GM23338 (cell line): ENCODE measurements around the gene MPRIP. TPM values are rescaled to one million over a fixed set of nuclear protein-coding genes. Genes with fewer than 3 reads are reported as not detected.

ENCODE experiments used
- ATAC-seq: fragments of 200-7000 bp; cut with Tn5 transposase; 3 replicates; pipeline ENCODE4 v1.9.1; 2020
- DNase-seq: peaks from one replicate; pipeline ENCODE4 v3.0.0-alpha.2; 2015; ENCODE audit warnings: low spot score
- H2AFZ ChIP-seq: fragments of 200-600 bp; sonication (generic); 2 replicates; pipeline ENCODE4 v1.8.0; 2016; ENCODE audit warnings: antibody characterized with exemption, mild to moderate bottlenecking, moderate library complexity
- H3F3A ChIP-seq: fragments of 200-600 bp; sonication (generic); replicated peaks from 2 replicates; pipeline ENCODE4 v1.8.0; 2017; ENCODE audit warnings: antibody characterized with exemption, mixed run types, low read depth
- H3K27ac ChIP-seq: fragments of 200-600 bp; sonication (generic); 2 replicates; pipeline ENCODE4 v1.6.1; 2016; ENCODE audit warnings: low read depth
- H3K27me3 ChIP-seq: fragments of 200-600 bp; sonication (generic); 2 replicates; pipeline ENCODE4 v1.8.0; 2016; ENCODE audit warnings: mild to moderate bottlenecking, mixed run types, moderate library complexity; ENCODE audit not compliant: insufficient read depth
- H3K36me3 ChIP-seq: fragments of 200-600 bp; sonication (generic); 2 replicates; pipeline ENCODE4 v1.8.0; 2016; ENCODE audit warnings: mild to moderate bottlenecking; ENCODE audit not compliant: insufficient read depth
- H3K4me1 ChIP-seq: fragments of 200-600 bp; sonication (generic); 2 replicates; pipeline ENCODE4 v1.8.0; 2016; ENCODE audit warnings: mild to moderate bottlenecking, moderate library complexity; ENCODE audit not compliant: insufficient read depth
- H3K4me2 ChIP-seq: fragments of 200-600 bp; sonication (generic); 2 replicates; pipeline ENCODE4 v1.7.1; 2017; ENCODE audit warnings: mixed run types
- H3K4me3 ChIP-seq: fragments of 200-600 bp; sonication (generic); 2 replicates; pipeline ENCODE4 v1.6.1; 2016; ENCODE audit warnings: mixed run types
- H3K79me2 ChIP-seq: fragments of 200-600 bp; sonication (generic); replicated peaks from 2 replicates; pipeline ENCODE4 v1.8.0; 2017; ENCODE audit warnings: mild to moderate bottlenecking; ENCODE audit not compliant: insufficient read depth
- H3K9me2 ChIP-seq: fragments of 200-600 bp; sonication (generic); 2 replicates; pipeline ENCODE4 v1.8.0; 2017; ENCODE audit not compliant: insufficient read depth
- H4K20me1 ChIP-seq: fragments of 200-600 bp; sonication (generic); replicated peaks from 2 replicates; pipeline ENCODE4 v1.8.0; 2017; ENCODE audit warnings: mild to moderate bottlenecking; ENCODE audit not compliant: insufficient read depth
- H3K27ac Mint-ChIP-seq: 2 replicates; pipeline ENCODE4 v1.8.0; 2020; ENCODE audit warnings: inconsistent platforms, mild to moderate bottlenecking, moderate library complexity, mixed read lengths
- H3K27me3 Mint-ChIP-seq: 3 replicates; pipeline ENCODE4 v1.8.0; 2022; ENCODE audit warnings: low read depth, mild to moderate bottlenecking, moderate library complexity, mixed read lengths, inconsistent platforms; ENCODE audit not compliant: insufficient read depth, poor library complexity
- H3K36me3 Mint-ChIP-seq: 3 replicates; pipeline ENCODE4 v1.8.0; 2021; ENCODE audit warnings: low read depth, mild to moderate bottlenecking, inconsistent platforms, moderate library complexity, mixed read lengths
- H3K4me1 Mint-ChIP-seq: 3 replicates; pipeline ENCODE4 v1.8.0; 2020; ENCODE audit warnings: mild to moderate bottlenecking, inconsistent platforms, mixed read lengths
- H3K4me3 Mint-ChIP-seq: 3 replicates; pipeline ENCODE4 v1.8.0; 2021; ENCODE audit warnings: moderate library complexity, mild to moderate bottlenecking, inconsistent platforms, mixed read lengths
- H3K9me3 Mint-ChIP-seq: 3 replicates; pipeline ENCODE4 v1.8.0; 2020; ENCODE audit warnings: moderate library complexity, mild to moderate bottlenecking, inconsistent platforms, mixed read lengths
- CREB1 ChIP-seq: fragments of 250-450 bp; sonication (Bioruptor Pico); IDR thresholded peaks from 2 replicates; pipeline ENCODE4 v1.5.0; 2020; ENCODE audit warnings: low read depth, mild to moderate bottlenecking, moderate library complexity
- CTCF ChIP-seq, 2 experiments: fragments of 200-600 bp in 1 of 2; sonication (generic) in 1 of 2; conservative IDR thresholded peaks; 2 replicates each; pipeline versions ENCODE4 v1.5.1 to v1.6.1; 2016 to 2017; ENCODE audit warnings: antibody characterized with exemption in 2 of 2, low read depth in 2 of 2, mild to moderate bottlenecking in 2 of 2, moderate library complexity in 1 of 2
- EZH2 ChIP-seq: fragments of 200-600 bp; sonication (generic); IDR thresholded peaks from one replicate; pipeline ENCODE4 v1.8.0; 2017; ENCODE audit warnings: antibody characterized with exemption, mild to moderate bottlenecking, low read depth; ENCODE audit not compliant: unreplicated experiment
- EZH2phosphoT487 ChIP-seq: fragments of 200-600 bp; sonication (generic); IDR thresholded peaks from one replicate; pipeline ENCODE4 v1.8.1; 2018; ENCODE audit warnings: antibody characterized with exemption; ENCODE audit not compliant: unreplicated experiment
- JUNB ChIP-seq: IDR thresholded peaks from one replicate; pipeline ENCODE4 v1.6.1; 2016; ENCODE audit warnings: antibody characterized with exemption; ENCODE audit not compliant: unreplicated experiment
- NANOG ChIP-seq: IDR thresholded peaks from 2 replicates; pipeline ENCODE4 v1.6.1; 2016; ENCODE audit warnings: antibody characterized with exemption, borderline replicate concordance
- POLR2AphosphoS5 ChIP-seq: IDR thresholded peaks from 2 replicates; pipeline ENCODE4 v1.6.1; 2016; ENCODE audit warnings: antibody characterized with exemption, low read depth
- REST ChIP-seq: IDR thresholded peaks from one replicate; pipeline ENCODE4 v1.6.1; 2018; ENCODE audit warnings: antibody characterized with exemption; ENCODE audit not compliant: unreplicated experiment
- STAT1 ChIP-seq: IDR thresholded peaks from one replicate; pipeline ENCODE4 v1.6.1; 2016; ENCODE audit warnings: antibody characterized with exemption; ENCODE audit not compliant: unreplicated experiment
- ZNF114 ChIP-seq: fragments of 250-450 bp; sonication (Bioruptor Pico); IDR thresholded peaks from 2 replicates; pipeline ENCODE4 v1.5.0; 2020; ENCODE audit warnings: mild to moderate bottlenecking, moderate library complexity
- ZNF331 ChIP-seq: fragments of 250-450 bp; sonication (Bioruptor Pico); IDR thresholded peaks from 2 replicates; pipeline ENCODE4 v1.5.0; 2020; ENCODE audit warnings: low read depth, mild to moderate bottlenecking, moderate library complexity
- polyA plus RNA-seq: library from polyadenylated mRNA; unstranded; fragments of >200 nt; fragmentation: Nextera tagmentation; extraction: Ambion mirVana; gene quantifications from 2 replicates; pipeline ENCODE4 v1.2.1, GENCODE V29; 2016
- total RNA-seq: library from RNA; depleted of rRNA; stranded (reverse); fragments of >200 nt; shearing (Covaris generic); gene quantifications from 2 replicates; pipeline ENCODE4 v1.2.3, GENCODE V29; 2014

MPRIP gene
- total and polyA plus RNA-seq, 2 experiments from 2014 or later: 39.3 to 113 TPM

DNA sequence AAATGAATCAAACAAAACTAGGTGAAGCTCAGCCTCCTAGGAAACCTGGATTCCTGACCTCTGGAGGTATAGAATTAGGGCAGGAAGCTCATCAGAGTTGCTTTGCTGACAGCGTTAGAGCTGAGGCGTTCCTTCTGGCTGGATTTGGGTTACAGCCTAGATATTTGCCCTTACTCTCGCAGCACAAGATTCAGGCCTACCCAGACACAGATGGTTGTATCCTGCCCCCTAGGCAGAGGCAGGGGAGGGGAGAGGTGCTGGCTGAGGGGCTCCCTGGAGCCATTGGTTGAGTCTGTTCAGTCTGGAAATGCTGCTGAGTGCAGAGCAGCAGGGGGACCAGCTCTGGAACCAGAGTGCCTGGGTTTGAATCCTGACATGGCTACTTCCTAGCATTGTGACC lies 78.4 kb downstream of the MPRIP start:
- peak in 1 of 2 experiments; percentile 31; a peak in 2 of 4 replicates for TF ChIP-seq CTCF (conservative IDR thresholded peaks at IDR 0.05; ENCODE audit: low read depth in 2 of 2)
- no peak for TF ChIP-seq ZNF114 (CRISPR knock-in tag)
- Histone ChIP-seq H2AFZ (no peak overlapping the region), H3K4me1 (no peaks in the 10 kb centered on the region), H3K27me3 (no peaks in the 10 kb centered on the region), H4K20me1 (peaks cover 26% of the 10 kb centered on the region), H3K36me3 (no peaks in the 10 kb centered on the region), H3K9me2 (no peaks in the 10 kb centered on the region), H3K27ac (no peak overlapping the region), H3F3A (no peaks in the 10 kb centered on the region), H3K79me2 (peaks cover 44% of the 10 kb centered on the region), H3K4me2 (no peak overlapping the region), H3K4me3 (no peak overlapping the region)
- Mint-ChIP-seq H3K4me1 (peaks cover 10% of the 10 kb centered on the region; the same call in 1 of the 3 replicates), H3K4me3 (no peak overlapping the region), H3K36me3 (no peaks in the 10 kb centered on the region; the same call in 2 of the 3 replicates), H3K27me3 (peaks cover 3% of the 10 kb centered on the region), H3K27ac (no peak overlapping the region), H3K9me3 (no peaks in the 10 kb centered on the region)
- peak; percentile 66 for ATAC-seq
- no peak for DNase-seq

DNA sequence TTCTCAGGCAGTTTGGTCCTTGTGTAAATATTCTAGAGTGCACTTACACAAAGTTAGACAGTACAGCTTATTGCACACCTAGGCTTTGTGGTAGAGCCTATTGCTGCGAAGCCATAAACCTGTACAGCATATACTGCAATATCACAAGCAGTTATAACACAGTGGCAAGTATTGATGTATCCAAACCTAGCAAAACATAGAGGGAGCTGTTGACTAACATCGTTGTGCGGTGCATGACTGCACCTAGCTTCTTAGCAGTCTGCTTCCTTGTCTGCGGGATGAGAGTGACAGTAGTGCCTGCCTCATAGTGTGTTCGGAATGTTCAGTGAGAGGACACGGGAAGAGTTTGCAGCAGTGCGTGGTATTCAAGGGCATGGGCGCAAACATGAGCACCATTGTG lies 78.9 kb downstream of the MPRIP start:
- H3K79me2 ChIP-seq: peaks cover 42% of the 10 kb centered on the region
- no peaks in the 10 kb centered on the region for H3K9me3 Mint-ChIP-seq
- H2AFZ ChIP-seq: no peak overlapping the region
- H3K9me2 ChIP-seq: no peaks in the 10 kb centered on the region
- no peaks in the 10 kb centered on the region for H3K27me3 ChIP-seq
- no peaks in the 10 kb centered on the region for H3F3A ChIP-seq
- no peak overlapping the region for H3K4me3 Mint-ChIP-seq
- H3K27me3 Mint-ChIP-seq: peaks cover 3% of the 10 kb centered on the region
- DNase-seq: no peak
- peaks cover 26% of the 10 kb centered on the region for H4K20me1 ChIP-seq
- no peak overlapping the region for H3K27ac ChIP-seq
- ATAC-seq: no peak
- H3K4me1 Mint-ChIP-seq: peaks cover 10% of the 10 kb centered on the region; the same call in 1 of the 3 replicates
- H3K4me2 ChIP-seq: no peak overlapping the region
- no peaks in the 10 kb centered on the region for H3K36me3 ChIP-seq
- H3K36me3 Mint-ChIP-seq: no peaks in the 10 kb centered on the region; the same call in 2 of the 3 replicates
- H3K4me1 ChIP-seq: no peaks in the 10 kb centered on the region
- no peak overlapping the region for H3K27ac Mint-ChIP-seq
- H3K4me3 ChIP-seq: no peak overlapping the region
- TF ChIP-seq NANOG (no peak), CREB1 (CRISPR knock-in tag) (no peak), STAT1 (no peak), JUNB (no peak), CTCF (conservative IDR thresholded peaks at IDR 0.05; ENCODE audit: low read depth in 2 of 2) (no peak), ZNF331 (no peak), REST (no peak), EZH2phosphoT487 (no peak), ZNF114 (CRISPR knock-in tag) (no peak), POLR2AphosphoS5 (no peak), EZH2 (no peak)
